ENCODE measurements around the gene LTBP3.
"Not testable (repeated sequence)": the region's sequence is repeated elsewhere in the genome, so short reads cannot be mapped to it uniquely, and the experiment has no call there.

The LTBP3 gene

DNA sequence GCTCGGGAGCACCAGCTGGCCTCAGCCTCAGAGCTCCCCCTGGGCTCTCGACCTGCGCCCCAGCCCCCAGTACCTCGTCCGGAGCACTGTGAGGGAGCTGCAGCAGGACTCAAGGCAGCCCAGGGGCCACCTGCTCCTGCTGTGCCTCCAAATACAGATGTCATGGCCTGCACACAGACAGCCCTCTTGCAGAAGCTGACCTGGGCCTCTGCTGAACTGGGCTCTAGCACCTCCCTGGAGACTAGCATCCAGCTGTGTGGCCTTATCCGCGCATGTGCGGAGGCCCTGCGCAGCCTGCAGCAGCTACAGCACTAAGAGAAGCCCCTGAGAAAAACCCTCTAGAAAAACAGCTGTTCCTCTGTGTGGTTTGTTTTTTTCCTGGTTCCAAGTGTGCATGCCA, 13.3 kb upstream of the LTBP3 start:
- DNase-seq, result no peak

DNA sequence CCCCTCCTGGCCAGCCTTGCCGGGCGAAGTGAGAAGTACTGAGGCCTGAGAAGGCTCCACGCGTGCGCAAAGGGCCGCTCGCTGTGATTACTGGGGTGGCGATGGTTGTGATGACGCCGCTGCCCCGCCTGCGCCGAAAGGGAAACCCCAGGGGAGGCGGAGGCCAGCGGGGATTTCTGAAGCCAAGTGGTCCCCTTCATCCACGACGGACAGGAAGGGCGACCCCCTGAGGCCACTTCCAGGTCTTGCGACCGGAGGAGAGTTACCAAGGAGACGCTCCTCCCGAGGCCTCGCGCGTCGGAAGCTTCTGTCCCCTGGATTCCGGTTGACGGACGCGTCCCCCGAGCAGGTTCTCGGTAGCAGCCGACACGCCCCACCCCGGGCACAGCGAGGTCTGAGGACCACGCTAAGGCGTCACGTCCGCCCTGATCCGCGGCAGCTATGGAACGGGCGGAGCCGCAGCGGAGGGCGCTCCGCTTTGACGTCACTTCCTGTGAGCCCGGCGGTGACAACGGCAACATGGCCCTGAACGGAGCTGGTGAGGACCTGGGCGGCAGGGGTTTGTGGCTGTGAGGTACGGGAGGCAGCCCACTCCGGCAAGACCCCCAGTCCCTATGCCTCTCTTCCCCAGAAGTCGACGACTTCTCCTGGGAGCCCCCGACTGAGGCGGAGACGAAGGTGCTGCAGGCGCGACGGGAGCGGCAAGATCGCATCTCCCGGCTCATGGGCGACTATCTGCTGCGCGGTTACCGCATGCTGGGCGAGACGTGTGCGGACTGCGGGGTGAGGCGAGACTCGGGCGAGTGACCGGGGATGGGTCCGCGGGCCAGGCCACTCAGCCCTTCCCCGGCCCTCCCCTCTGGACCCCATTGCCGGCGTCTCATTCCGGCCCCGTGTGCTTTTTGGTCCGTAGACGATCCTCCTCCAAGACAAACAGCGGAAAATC, 12.1 kb upstream of the LTBP3 start, which contains the start of gene ZNRD2:
Gene ZNRD2, plus strand, starts transcription at position 505 of the 946 bp plus-strand sequence. Its CDS starts 15 bp downstream, at position 520.
- peak; percentile 99 for DNase-seq

DNA sequence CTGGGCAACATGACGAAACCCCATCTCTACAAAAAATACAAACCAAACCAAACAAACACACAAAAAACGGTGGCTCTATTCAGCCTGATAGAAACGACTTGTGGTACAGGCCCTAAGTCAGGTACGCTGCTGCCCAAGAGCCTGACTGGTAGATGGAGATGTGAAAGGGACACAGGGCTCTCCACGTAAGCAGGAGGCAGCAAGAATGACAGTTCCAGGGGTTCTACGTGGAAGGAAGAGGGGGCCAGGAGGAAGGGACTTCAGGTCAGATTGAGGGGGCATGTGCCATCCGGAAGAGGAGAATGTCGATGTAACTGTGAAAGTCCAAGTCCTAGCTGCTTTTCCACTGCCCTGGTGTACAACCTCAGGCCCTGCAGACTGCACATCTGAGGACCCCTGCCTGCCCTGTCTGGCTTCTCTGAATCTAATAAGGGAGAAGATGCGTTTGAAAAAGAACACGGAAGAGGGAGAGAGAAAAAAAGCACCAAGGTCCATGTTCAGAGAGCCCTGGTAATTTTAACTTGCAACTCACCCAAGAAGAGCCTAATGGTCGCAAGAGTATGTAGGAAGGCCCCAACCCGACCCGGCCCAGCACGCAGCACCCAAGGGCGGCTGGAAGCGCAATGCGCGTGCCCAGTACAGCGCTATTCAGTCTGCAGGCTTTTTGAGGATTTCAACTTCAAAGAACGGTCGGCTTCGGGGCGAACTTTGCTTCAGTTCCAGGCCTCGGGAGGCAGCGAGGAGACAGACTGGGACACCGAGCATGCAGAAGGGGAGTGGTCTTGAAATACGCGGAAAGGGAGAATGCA, 11.2 kb upstream of the LTBP3 start:
- peak in 1 of 3 donors; percentile 52 for DNase-seq

- no peak for DNase-seq
Observed at GRCh38 chr11:65565624-65566453, 7.7 kb upstream of the LTBP3 start.

DNA sequence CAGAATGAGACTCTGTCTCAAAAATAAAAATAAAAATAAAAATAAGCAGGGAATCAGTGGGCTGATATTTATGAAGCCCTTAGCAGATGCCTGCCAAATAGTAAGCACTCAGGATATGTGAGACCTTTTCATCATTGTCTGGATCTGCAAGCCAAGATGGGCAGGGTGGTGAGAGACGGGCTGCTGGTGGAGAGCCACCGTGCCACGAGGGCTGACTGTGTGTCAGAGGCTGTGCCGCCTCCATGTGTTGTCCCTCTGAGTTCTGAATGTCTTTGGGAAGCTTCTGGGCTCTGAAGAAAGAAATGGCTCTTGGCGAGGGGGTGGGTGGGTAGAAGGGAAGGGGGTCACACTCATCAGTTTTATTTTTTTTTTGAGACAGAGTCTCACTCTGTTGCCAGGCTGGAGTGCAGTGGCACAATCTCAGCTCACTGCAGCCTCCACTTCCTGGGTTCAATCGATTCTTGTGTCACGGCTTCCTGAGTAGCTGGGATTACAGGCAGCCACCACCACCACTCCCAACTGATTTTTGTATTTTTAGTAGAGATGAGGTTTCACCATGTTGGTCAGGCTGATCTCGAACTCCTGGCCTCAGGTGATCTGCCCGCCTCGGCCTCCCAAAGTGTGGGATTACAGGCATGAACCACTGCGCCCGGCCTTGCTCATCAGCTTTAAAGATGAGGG, 6.9 kb upstream of the LTBP3 start:
- not testable (repeated sequence) for DNase-seq

GRCh38 chr11:65563601-65564000, 5.4 kb upstream of the LTBP3 start:
- DNase-seq, result peak; percentile 45 to 55 (median 51)

GRCh38 chr11:65562788-65563187, 4.6 kb upstream of the LTBP3 start:
- DNase-seq, result no peak

GRCh38 chr11:65562020-65562419, 3.9 kb upstream of the LTBP3 start:
- no peak for DNase-seq

GRCh38 chr11:65560555-65561418, 2.6 kb upstream of the LTBP3 start:
- no peak for DNase-seq

- no peak for DNase-seq
Observed at GRCh38 chr11:65559951-65560537, 1.9 kb upstream of the LTBP3 start.

DNA sequence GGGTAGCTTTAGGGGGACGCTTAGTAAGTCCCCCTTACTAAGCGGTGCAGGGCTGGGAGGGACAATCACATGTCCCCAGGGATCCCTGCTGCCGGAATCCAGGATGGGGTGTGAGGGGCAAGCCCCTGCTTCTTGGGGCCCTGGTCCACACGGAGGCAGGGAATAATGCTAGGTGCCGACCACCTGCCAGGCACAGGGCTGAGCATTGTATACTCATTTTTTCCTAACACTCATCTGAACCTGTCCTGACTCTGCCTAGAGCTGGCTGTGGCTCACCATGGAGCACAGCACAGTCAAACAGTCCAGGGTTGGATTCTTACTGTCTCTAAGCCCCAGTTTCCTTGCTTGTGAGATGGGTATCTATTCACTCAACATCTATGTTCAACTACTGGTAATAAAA, 1.4 kb upstream of the LTBP3 start:
- no peak for DNase-seq

DNA sequence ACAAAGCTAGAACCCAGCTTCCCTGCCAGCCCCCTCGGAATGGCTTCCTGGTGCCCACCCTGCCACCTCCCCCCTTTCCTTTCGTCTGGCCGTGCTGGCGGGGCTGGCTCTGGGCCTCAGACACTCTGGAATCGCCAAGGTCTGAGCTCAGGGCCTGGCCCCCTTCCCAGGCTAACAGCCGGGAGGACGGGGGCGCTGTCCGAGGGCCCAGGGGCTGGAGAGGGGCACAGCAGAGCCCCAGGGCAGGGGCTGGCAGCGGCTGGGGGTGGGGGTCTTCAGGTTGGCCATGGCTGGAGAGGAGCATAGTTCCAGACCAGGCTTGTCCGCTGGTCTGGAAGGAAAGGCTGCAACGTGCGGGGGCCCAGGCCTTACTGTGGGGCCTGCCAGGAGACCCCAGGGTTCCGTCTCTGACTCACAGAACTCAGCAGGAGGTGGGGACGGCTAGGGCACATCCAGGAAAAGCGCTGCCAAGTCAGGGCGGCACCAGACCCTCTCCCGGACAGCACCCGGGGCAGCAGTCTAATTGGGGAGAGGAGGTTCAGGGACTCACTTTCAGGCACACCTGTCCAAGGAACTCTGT, 861 bp upstream of the LTBP3 start:
- no peak for DNase-seq

GRCh38 chr11:65557280-65558001, 718 bp downstream of the LTBP3 start:
- no peak for DNase-seq

- DNase-seq, result no peak
Observed at GRCh38 chr11:65556470-65557279, 1.5 kb downstream of the LTBP3 start.

DNA sequence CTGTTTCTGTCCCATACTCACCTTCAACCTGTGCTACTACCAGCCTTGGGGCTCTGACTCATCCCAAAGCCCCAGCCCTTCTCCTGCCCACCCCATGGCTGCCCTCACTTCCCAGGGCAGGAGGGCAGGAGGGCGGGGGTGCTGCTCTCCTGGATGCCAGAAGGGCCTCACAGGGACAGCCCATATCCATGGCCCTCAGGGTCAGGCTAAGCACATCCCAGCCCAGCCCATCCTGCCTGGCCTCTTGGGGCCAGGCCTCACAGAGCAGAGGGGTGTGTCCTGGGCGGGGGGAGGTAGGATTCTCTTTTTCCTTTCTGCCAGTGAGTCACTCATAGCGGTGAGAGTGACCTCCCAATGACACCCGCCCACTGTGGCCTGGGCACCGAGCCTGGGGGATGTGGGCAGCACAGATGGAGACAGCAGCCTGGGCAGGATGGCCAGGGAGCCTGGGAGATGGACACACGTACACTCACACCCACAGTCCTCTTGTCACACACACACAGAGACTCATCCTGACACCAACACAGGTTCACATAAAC, 2.4 kb downstream of the LTBP3 start:
- DNase-seq, result peak; percentile 60 to 76 (median 70)

DNA sequence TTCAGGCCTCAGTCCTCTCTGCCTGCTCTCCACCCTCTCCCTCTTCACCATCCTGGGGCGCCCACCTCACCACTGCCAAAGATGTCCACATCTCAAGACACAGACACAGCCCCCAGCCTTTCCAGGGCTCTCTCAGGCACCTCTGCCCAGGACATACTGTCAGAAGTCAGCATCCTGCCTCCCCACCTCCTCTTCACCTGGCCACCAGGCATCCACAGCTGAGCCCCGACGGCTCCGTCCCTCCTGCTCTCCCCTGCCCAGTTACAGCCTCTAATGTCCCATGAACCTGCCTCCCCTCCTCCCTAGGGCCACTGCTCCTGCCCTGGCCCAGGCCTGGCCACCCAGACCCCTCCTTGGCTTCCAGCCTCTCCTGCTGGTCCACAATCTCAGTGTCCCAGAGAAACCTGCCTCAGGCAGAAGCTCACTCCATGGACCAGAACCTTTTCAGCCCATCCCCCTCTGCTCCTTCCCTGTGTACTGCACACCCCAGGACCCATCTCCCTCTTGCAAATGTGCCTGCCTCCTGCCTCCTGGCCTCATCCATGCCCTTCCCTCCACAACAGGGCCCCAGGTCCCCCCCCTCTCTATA, 3.2 kb downstream of the LTBP3 start:
- DNase-seq, result no peak

- no peak for DNase-seq
Observed at GRCh38 chr11:65554057-65554818, 3.9 kb downstream of the LTBP3 start.

Measured in suppressor macrophage treated with lipopolysaccharide for 1 hour (primary cell).